Measurements from ENCODE around the gene VWF. TPM values are rescaled to one million over a fixed set of nuclear protein-coding genes. Genes with fewer than 3 reads are reported as not detected.

VWF gene
- total RNA-seq, 1 experiment from 2014 or later = not detected

DNA sequence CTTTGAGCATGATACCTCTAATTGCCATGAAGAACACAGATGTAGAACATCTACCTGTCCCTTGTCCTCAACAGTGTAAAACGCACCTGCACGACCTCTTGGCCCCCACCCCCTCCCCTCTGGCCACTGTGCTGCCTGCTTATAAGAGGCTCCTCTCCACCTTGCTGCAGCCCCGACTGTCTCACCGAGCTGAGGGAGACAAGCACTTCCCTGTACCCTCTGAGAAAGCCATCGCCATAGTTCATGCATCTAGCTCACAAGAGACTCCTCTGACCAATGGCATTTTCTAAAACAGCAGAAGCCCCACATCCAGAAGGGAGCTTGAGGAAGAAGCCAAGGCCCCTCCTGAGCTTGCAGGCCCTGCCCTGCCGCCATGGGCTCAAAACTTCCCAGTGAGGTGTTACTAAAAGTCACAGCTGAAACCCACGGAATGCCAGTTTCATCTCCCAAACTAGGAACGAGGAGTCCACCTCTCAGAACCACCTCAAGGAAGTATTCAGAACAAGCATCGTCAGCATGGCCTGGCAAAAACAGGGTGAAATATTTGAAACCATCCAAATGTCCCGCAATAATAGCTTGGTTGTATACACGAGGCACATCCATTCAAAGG is 157.9 kb downstream of the VWF start:
- Histone ChIP-seq H3K9me2 (replicated peaks; ENCODE audit: low read length) (no peaks in the 10 kb centered on the region), H3K79me2 (ENCODE audit: low read length) (no peaks in the 10 kb centered on the region), H3K9me3 (ENCODE audit: low read length) (no peaks in the 10 kb centered on the region), H3K27ac (ENCODE audit: low read length) (no peak overlapping the region), H3K9ac (ENCODE audit: low read length) (no peak overlapping the region), H3K4me2 (ENCODE audit: low read length) (no peak overlapping the region), H3K36me3 (ENCODE audit: low read depth, low read length) (no peaks in the 10 kb centered on the region), H2AFZ (ENCODE audit: low read length) (no peak overlapping the region), H4K20me1 (ENCODE audit: low read length) (no peaks in the 10 kb centered on the region), H3K4me3 (ENCODE audit: low read length) (no peak overlapping the region), H3K4me1 (ENCODE audit: insufficient read depth, low read length) (no peaks in the 10 kb centered on the region), H3F3A (ENCODE audit: low read length, unreplicated experiment) (no peaks in the 10 kb centered on the region), H3K27me3 (ENCODE audit: low read length) (peaks cover 5% of the 10 kb centered on the region)
- DNase-seq (no peak), ATAC-seq (no peak)
- no peak for TF ChIP-seq EZH2 (IDR thresholded peaks at IDR 0.05; ENCODE audit: low read length, unreplicated experiment)
- ChIA-PET CTCF (no interaction called here), POLR2A (ENCODE audit: unreplicated experiment) (no interaction called here)
- intact Hi-C loops (cut with micrococcal nuclease) = loop anchor here (1.0 kb wide), 1 partner anchor 74 kb away; no protein-coding TSS in a partner anchor
- no TSS peak for BruUV-seq (replicated peaks)

DNA sequence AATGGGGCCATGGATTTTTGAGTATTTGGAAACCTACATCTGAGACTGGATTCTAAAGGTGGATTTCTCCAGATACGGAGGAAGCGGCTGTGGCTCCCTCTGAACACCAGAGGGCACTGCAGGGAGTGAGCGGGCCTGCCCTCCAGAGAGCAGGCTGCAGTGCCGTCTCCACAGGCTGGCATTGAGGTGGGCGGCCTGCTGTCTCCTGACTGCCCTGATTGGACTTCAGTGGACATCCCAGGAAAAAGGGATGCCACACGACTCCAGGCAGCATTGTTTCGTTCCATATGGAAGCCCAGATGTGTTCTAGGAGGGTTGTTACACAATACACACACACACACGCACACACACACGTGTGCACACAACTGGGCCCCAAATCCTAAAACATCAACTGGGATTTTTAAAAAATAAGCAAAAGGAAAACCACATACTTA is 158.5 kb downstream of the VWF start:
- no peak for TF ChIP-seq EZH2phosphoT487 (IDR thresholded peaks at IDR 0.05; ENCODE audit: borderline replicate concordance, low read length)
- TF ChIP-seq, protein P1, sequence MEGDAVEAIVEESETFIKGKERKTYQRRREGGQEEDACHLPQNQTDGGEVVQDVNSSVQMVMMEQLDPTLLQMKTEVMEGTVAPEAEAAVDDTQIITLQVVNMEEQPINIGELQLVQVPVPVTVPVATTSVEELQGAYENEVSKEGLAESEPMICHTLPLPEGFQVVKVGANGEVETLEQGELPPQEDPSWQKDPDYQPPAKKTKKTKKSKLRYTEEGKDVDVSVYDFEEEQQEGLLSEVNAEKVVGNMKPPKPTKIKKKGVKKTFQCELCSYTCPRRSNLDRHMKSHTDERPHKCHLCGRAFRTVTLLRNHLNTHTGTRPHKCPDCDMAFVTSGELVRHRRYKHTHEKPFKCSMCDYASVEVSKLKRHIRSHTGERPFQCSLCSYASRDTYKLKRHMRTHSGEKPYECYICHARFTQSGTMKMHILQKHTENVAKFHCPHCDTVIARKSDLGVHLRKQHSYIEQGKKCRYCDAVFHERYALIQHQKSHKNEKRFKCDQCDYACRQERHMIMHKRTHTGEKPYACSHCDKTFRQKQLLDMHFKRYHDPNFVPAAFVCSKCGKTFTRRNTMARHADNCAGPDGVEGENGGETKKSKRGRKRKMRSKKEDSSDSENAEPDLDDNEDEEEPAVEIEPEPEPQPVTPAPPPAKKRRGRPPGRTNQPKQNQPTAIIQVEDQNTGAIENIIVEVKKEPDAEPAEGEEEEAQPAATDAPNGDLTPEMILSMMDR (conservative IDR thresholded peaks at IDR 0.05; ENCODE audit: low read depth, low read length) = peak; percentile 69
- TF ChIP-seq EZH2 (IDR thresholded peaks at IDR 0.05; ENCODE audit: low read length, unreplicated experiment) = no peak
- H2AFZ ChIP-seq (ENCODE audit: low read length) = 0 out of 2 replicates have a peak overlapping the region, but pooled peaks have one; percentile 57
- no peaks in the 10 kb centered on the region for H3K4me1 ChIP-seq (ENCODE audit: insufficient read depth, low read length)
- no peaks in the 10 kb centered on the region for H3K9me2 ChIP-seq (replicated peaks; ENCODE audit: low read length)
- DNase-seq (peak; percentile 54), ATAC-seq (peak; percentile 90)
- no TSS peak for BruUV-seq (replicated peaks)
- peaks cover 3% of the 10 kb centered on the region; the same call in 1 of the 2 replicates for H3K27me3 ChIP-seq (ENCODE audit: low read length)
- no peak overlapping the region for H3K27ac ChIP-seq (ENCODE audit: low read length)
- no peak overlapping the region for H3K9ac ChIP-seq (ENCODE audit: low read length)
- no peaks in the 10 kb centered on the region for H3K36me3 ChIP-seq (ENCODE audit: low read depth, low read length)
- intact Hi-C loops (cut with micrococcal nuclease) = loop anchor here (1.0 kb wide), 1 partner anchor 74 kb away; no protein-coding TSS in a partner anchor
- no peaks in the 10 kb centered on the region for H3F3A ChIP-seq (ENCODE audit: low read length, unreplicated experiment)
- CTCF ChIA-PET = no interaction called here
- POLR2A ChIA-PET (ENCODE audit: unreplicated experiment) = no interaction called here
- H3K9me3 ChIP-seq (ENCODE audit: low read length) = no peaks in the 10 kb centered on the region
- H3K4me2 ChIP-seq (ENCODE audit: low read length) = no peak overlapping the region
- H3K4me3 ChIP-seq (ENCODE audit: low read length) = no peak overlapping the region
- no peaks in the 10 kb centered on the region for H3K79me2 ChIP-seq (ENCODE audit: low read length)
- H4K20me1 ChIP-seq (ENCODE audit: low read length) = no peaks in the 10 kb centered on the region

DNA sequence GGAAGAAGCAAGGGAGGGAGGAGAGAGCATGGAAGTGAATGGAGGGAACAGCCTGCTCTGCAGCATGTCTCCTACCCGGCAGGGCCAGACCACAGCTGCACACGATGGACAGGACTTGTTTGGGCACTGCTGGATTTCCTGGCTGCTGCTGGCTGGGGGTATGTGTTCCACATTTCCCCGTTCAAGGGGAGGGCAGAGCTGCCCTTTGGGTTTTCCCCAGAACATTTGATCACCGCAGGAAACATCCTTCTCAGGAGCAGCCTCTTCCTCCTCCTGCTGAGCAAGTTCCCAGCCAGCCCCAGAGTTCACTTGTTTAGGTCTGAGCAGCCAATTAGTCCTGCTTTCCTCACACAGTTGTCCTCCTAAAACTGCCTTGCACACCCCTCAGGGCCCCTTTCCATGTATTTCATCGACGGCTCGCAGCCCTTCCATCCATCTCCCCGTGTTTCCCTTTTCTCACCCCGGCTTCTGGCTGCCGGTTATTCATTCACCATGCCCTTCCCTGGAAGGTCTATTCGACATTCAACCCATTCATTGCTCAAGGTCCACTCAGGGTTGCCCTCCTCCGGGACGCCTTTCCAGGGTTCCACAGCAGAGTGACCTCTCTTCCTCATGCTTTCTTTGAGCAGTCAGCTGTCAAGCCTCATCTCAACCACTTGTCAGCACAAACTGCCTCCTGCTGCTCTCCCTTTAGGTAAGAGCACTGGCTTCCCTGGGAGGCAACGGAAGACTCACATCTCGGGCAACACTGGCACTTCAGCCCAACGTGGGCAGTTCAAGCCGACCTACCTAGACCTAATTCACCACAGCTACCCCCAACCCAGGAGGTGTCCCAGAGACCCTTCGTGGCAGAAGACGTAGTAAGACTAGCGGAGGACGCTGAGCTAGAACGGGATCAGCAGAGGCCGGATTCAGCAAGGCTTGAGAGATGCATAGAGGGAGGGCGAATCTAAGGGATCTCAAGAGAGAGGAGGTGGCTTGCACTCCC is 159.3 kb downstream of the VWF start:
- Histone ChIP-seq H3K9ac (ENCODE audit: low read length) (no peak overlapping the region), H3K4me1 (ENCODE audit: insufficient read depth, low read length) (no peaks in the 10 kb centered on the region), H4K20me1 (ENCODE audit: low read length) (no peaks in the 10 kb centered on the region), H3K4me2 (ENCODE audit: low read length) (no peak overlapping the region), H2AFZ (ENCODE audit: low read length) (no peak overlapping the region), H3K9me2 (replicated peaks; ENCODE audit: low read length) (no peaks in the 10 kb centered on the region), H3K27me3 (ENCODE audit: low read length) (no peaks in the 10 kb centered on the region), H3K36me3 (ENCODE audit: low read depth, low read length) (no peaks in the 10 kb centered on the region), H3K79me2 (ENCODE audit: low read length) (no peaks in the 10 kb centered on the region), H3F3A (ENCODE audit: low read length, unreplicated experiment) (no peaks in the 10 kb centered on the region), H3K9me3 (ENCODE audit: low read length) (no peaks in the 10 kb centered on the region), H3K27ac (ENCODE audit: low read length) (no peak overlapping the region), H3K4me3 (ENCODE audit: low read length) (no peak overlapping the region)
- TF ChIP-seq EZH2 (IDR thresholded peaks at IDR 0.05; ENCODE audit: low read length, unreplicated experiment) (no peak), EZH2phosphoT487 (IDR thresholded peaks at IDR 0.05; ENCODE audit: borderline replicate concordance, low read length) (no peak)
- TF ChIP-seq, protein P1 (conservative IDR thresholded peaks at IDR 0.05; ENCODE audit: low read depth, low read length) = no peak
- ATAC-seq (no peak; the same call in 1 of the 2 replicates), DNase-seq (no peak)
- ChIA-PET CTCF (no interaction called here), POLR2A (ENCODE audit: unreplicated experiment) (no interaction called here)
- no TSS peak for BruUV-seq (replicated peaks)
- intact Hi-C loops (cut with micrococcal nuclease) = no loop called here

Measured in PC-3 (cell line).